ENCODE results near the gene NBPF3.

NBPF3 gene

GRCh38 chr1:21494196-21494595 lies 54.3 kb downstream of the NBPF3 start:
- DNase-seq (ENCODE audit: low spot score): no peak

DNA sequence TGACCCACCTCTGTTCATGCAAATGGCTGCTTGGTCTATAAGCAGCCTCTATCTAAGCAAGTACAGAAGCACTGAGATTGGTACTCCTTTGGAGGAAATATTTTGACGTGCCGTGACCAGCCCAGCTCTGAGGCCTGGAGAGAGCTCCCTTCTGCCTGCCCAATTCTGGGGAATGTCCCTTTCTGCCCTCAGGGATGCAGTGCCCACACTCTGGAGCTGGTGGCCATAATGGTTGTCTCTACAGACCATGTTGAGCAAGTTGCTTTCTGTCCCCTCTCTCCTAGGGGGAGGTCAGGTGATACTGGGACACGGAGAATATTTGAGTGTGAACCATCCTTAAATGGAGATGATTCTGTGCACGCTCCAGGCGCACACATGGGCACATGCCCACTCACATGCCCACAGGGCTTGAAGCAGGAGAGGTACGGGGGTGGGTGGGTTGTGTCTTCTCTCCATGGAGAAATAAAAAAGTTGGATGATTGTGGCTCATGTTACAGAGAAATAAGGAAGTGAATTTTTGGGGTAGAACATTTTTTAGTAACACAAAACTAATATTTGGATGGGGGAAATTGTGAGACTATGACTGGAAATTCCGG lies 55.4 kb downstream of the NBPF3 start:
- DNase-seq (ENCODE audit: low spot score): no peak

DNA sequence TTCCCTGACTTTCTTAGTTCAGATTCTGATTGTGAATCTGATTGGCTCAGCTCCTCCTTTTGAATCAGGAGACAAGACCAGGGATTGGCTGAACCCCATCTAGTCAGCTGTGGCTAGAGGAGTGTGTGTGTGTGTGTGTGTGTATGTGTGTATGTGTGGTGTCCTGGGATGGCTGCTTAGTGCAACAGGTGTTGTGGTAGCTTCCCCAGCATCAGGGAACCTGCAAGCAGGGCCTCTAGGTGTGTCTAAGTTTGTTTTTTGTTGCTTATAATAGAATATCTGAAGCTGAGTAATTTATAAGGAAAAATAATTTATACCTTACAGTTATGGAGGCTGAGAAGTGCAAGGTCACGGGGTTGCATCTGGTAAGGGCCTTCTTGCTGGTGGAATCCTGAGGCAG lies 56.1 kb downstream of the NBPF3 start:
- no peak for DNase-seq (ENCODE audit: low spot score)

- DNase-seq (ENCODE audit: low spot score): no peak
Observed at GRCh38 chr1:21496886-21497285, 56.9 kb downstream of the NBPF3 start.

- no peak for DNase-seq (ENCODE audit: low spot score)
Observed at GRCh38 chr1:21497466-21498061, 57.6 kb downstream of the NBPF3 start.

GRCh38 chr1:21499283-21499950 lies 59.5 kb downstream of the NBPF3 start:
- DNase-seq (ENCODE audit: low spot score): no peak

GRCh38 chr1:21503706-21504377 lies 63.9 kb downstream of the NBPF3 start:
- no peak for DNase-seq (ENCODE audit: low spot score)

GRCh38 chr1:21506804-21507203 lies 66.9 kb downstream of the NBPF3 start:
- no peak for DNase-seq (ENCODE audit: low spot score)

DNA sequence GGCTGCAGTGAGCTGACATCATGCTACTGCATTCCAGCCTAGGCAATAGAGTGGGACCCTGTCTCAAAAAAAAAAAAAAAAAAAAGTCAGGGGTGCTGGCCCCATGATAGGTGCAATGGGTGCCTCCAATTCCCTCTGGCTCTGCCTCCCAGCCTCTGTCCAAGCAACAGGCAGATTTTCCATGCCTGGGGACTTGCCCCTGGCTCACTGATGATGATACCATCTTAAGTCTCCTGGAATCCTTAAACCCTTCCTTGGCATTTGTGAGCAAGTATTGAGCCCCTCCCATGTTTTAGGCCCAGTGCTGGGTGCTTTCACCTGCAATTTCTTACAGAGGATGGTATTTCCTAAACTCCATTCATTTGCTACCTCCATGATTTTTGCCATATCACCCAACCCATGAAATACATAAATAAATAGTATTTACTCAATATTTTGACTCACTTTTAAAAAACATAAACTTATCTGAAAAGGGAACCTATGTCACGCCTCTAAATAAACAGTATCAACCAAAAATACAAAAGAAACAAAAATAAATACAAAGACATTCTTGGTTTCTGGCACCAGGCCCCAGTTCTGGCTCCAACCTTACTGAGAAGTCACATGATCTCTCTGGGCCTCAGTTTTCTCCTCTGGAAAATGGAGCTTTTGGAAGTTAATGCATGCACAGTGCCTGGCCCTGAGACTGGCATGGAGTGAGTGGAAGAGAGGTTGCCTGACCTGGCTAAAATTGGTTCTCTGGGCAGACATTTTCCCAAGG lies 67.8 kb downstream of the NBPF3 start:
- no peak for DNase-seq (ENCODE audit: low spot score)

GRCh38 chr1:21508580-21509350 lies 68.8 kb downstream of the NBPF3 start:
- DNase-seq (ENCODE audit: low spot score): peak; percentile 93

DNA sequence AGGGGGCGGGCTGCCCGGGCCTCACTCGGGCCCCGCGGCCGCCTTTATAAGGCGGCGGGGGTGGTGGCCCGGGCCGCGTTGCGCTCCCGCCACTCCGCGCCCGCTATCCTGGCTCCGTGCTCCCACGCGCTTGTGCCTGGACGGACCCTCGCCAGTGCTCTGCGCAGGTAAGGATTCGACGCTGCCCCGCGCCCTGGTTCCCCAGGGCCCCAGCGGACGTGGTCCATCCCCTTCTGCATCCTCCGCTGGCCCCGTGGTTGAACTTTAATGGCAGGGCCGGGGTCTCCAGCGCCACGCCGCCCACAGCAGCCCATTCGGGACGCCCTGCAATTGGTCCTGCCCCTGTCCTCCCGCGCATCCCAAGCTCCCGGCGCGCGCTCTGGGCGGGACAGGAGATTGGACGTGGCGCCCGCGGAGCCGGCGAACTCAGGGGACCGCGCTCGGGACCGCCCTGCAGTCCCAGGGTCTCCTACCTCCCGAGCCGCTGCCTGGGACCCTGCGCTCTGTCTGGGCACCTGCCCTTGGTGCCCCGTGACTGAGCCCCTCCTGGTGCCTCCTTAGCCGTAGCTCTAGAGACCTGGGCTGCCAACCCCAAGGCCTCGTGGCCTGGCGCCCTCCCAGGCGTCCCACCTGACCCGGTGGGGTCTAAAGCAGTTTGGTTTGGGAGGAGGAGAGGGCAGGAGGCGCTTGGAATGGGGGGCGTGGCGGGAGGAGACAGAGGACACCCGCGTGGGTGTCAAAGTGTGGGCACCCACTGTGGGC lies 69.6 kb downstream of the NBPF3 start, which contains the start of gene ALPL:
ALPL (plus strand) TSS at position 73 of the 762 bp plus-strand sequence. CDS start 44,659 bp downstream, outside the sequence.
- DNase-seq (ENCODE audit: low spot score): no peak

GRCh38 chr1:21510113-21510493 lies 70.2 kb downstream of the NBPF3 start:
- DNase-seq (ENCODE audit: low spot score): no peak

GRCh38 chr1:21510885-21511578 lies 71.1 kb downstream of the NBPF3 start:
- DNase-seq (ENCODE audit: low spot score): no peak

- no peak for DNase-seq (ENCODE audit: low spot score)
Observed at GRCh38 chr1:21511579-21512522, 71.9 kb downstream of the NBPF3 start.

GRCh38 chr1:21514245-21514644 lies 74.3 kb downstream of the NBPF3 start:
- no peak for DNase-seq (ENCODE audit: low spot score)

DNA sequence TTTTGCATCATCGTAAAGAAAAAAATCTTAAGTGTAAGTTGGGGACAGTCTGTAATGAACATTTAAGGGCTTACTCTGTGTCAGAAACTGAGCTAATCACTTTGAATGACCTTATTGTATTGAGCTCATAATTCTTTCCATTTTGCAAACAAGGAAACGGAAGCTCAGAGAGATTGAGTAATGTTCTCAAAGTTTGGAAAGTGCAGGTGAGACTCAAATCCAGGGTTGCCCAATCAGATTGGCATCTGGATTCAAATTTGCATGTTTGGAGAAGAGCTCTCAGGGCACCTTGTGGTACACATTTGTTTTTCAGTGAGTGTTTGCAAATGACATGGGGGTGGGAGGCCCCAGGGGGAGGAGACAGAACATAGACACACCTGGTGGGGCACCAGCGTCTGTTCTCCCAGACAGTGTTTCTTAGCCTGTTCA lies 77.2 kb downstream of the NBPF3 start:
- no peak for DNase-seq (ENCODE audit: low spot score)

- no peak for DNase-seq (ENCODE audit: low spot score)
Observed at GRCh38 chr1:21517660-21518480, 77.9 kb downstream of the NBPF3 start.
